Erythroblast (primary cell): ENCODE data around the gene METRN.

Source experiments
- DNase-seq, 2 experiments: peaks; one replicate each; lab custom pipeline; 2025; lab: John Stamatoyannopoulos, UW
- GATA1 ChIP-seq: IDR thresholded peaks from 2 replicates; pipeline ENCODE4 v1.6.1; 2011; ENCODE audit warnings: low read depth, mild to moderate bottlenecking, control low read depth, low read length, moderate library complexity
- POLR2A ChIP-seq: IDR thresholded peaks from 2 replicates; pipeline ENCODE4 v1.6.1; 2011; ENCODE audit warnings: mild to moderate bottlenecking, low read length

Gene METRN

GRCh38 chr16:714558-715476 is at the start of gene METRN:
TSS of gene METRN (plus strand) at chr16:715118. CDS start at chr16:715290, 172 bp downstream.
- no peak for TF ChIP-seq GATA1
- no peak for TF ChIP-seq POLR2A
- DNase-seq: peak; percentile 89 to 94

- TF ChIP-seq POLR2A (no peak), GATA1 (no peak)
- DNase-seq: no peak
Observed at GRCh38 chr16:666572-666971, 48.3 kb upstream of the METRN start.

GRCh38 chr16:667113-667779 is 47.7 kb upstream of the METRN start:
- no peak for TF ChIP-seq POLR2A
- TF ChIP-seq GATA1: no peak
- DNase-seq: no peak

- no peak for TF ChIP-seq GATA1
- TF ChIP-seq POLR2A: peak; percentile 55
- DNase-seq: peak; percentile 96 to 98
Observed at GRCh38 chr16:667780-668518, 47.0 kb upstream of the METRN start, which contains the start of gene RHOT2. TSS of gene RHOT2 (plus strand) at chr16:668132. CDS start at chr16:668200, 68 bp downstream.

- DNase-seq: peak; percentile 57 to 58
- TF ChIP-seq GATA1 (no peak), POLR2A (no peak)
Observed at GRCh38 chr16:668519-669171, 46.3 kb upstream of the METRN start.

- TF ChIP-seq POLR2A (no peak), GATA1 (no peak)
- no peak for DNase-seq
Observed at GRCh38 chr16:669666-670065, 45.3 kb upstream of the METRN start.

GRCh38 chr16:670485-671352 is 44.2 kb upstream of the METRN start:
- TF ChIP-seq POLR2A (no peak), GATA1 (no peak)

GRCh38 chr16:671353-672131 is 43.4 kb upstream of the METRN start:
- TF ChIP-seq POLR2A: no peak
- no peak for TF ChIP-seq GATA1

More at GRCh38 chr16:670485-671352, 44.2 kb upstream of the METRN start:
- DNase-seq: no peak

GRCh38 chr16:672371-672770 is 42.5 kb upstream of the METRN start:
- no peak for DNase-seq

More at GRCh38 chr16:671353-672131, 43.4 kb upstream of the METRN start:
- no peak for DNase-seq

GRCh38 chr16:672851-673250 is 42.1 kb upstream of the METRN start:
- no peak for DNase-seq
- TF ChIP-seq POLR2A (no peak), GATA1 (no peak)

More at GRCh38 chr16:672371-672770, 42.5 kb upstream of the METRN start:
- no peak for TF ChIP-seq GATA1
- no peak for TF ChIP-seq POLR2A

- TF ChIP-seq POLR2A (no peak), GATA1 (no peak)
Observed at GRCh38 chr16:673399-673991, 41.4 kb upstream of the METRN start.

More at GRCh38 chr16:673399-673991, 41.4 kb upstream of the METRN start:
- DNase-seq: no peak
